Stimulated activated naive CD8-positive, alpha-beta T cell treated with anti-CD3 and anti-CD28 coated beads, Interleukin-15, amount 100 ng/mL, for 72 hours (primary cell): ENCODE results near the gene CLIC6.
"Not testable (repeated sequence)": the region's sequence is repeated elsewhere in the genome, so short reads cannot be mapped to it uniquely, and the experiment has no call there.

Experiments used
- ATAC-seq: fragments of 150-1000 bp; cut with Tn5 transposase; 2 replicates; pipeline ENCODE4 v1.10.0; 2021; ENCODE audit warnings: mild to moderate bottlenecking, moderate library complexity
- DNase-seq, 2 donors: peaks; one replicate each; pipeline ENCODE4 v3.0.0; 2021 to 2022
- H3K27ac Mint-ChIP-seq, 2 donors: one replicate each; pipeline ENCODE4 v1.8.0; 2022; ENCODE audit warnings: mild to moderate bottlenecking in 2 of 2, mixed read lengths in 2 of 2, moderate library complexity in 2 of 2
- H3K27me3 Mint-ChIP-seq: one replicate; pipeline ENCODE4 v1.8.0; 2022; ENCODE audit warnings: mixed read lengths
- H3K4me1 Mint-ChIP-seq: one replicate; pipeline ENCODE4 v1.8.0; 2022; ENCODE audit warnings: mild to moderate bottlenecking, mixed read lengths
- H3K4me3 Mint-ChIP-seq, 2 donors: one replicate each; pipeline ENCODE4 v1.8.0; 2022; ENCODE audit warnings: mild to moderate bottlenecking in 2 of 2, mixed read lengths in 2 of 2, moderate library complexity in 1 of 2
- H3K9me3 Mint-ChIP-seq, 2 donors: one replicate each; pipeline ENCODE4 v1.8.0; 2022; ENCODE audit warnings: mixed read lengths in 2 of 2

CLIC6 gene

DNA sequence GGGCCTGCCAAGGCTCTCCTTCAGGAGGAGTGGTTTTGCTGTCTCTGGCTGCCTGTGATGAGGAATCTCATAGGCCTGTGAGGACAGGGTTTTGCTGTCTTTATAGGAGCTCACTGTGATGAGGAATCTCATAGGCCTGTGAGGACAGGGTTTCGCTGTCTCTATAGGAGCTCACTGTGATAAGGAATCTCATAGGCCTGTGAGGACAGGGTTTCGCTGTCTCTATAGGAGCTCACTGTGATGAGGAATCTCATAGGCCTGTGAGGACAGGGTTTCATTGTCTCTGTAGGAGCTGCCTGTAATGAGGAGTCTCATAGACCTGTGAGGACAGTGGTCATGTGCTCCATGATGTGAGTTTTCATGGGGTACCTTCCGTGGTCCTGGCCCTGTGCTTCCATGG, 29.0 kb downstream of the CLIC6 start:
- H3K4me3 Mint-ChIP-seq, result no peak overlapping the region
- peaks cover 0 to 4% of the 10 kb centered on the region in 2 donors for H3K9me3 Mint-ChIP-seq
- ATAC-seq (no peak), DNase-seq (no peak)
- H3K27ac Mint-ChIP-seq, result no peak overlapping the region
- H3K4me1 Mint-ChIP-seq, result peaks cover 6% of the 10 kb centered on the region
- H3K27me3 Mint-ChIP-seq, result no peaks in the 10 kb centered on the region

DNA sequence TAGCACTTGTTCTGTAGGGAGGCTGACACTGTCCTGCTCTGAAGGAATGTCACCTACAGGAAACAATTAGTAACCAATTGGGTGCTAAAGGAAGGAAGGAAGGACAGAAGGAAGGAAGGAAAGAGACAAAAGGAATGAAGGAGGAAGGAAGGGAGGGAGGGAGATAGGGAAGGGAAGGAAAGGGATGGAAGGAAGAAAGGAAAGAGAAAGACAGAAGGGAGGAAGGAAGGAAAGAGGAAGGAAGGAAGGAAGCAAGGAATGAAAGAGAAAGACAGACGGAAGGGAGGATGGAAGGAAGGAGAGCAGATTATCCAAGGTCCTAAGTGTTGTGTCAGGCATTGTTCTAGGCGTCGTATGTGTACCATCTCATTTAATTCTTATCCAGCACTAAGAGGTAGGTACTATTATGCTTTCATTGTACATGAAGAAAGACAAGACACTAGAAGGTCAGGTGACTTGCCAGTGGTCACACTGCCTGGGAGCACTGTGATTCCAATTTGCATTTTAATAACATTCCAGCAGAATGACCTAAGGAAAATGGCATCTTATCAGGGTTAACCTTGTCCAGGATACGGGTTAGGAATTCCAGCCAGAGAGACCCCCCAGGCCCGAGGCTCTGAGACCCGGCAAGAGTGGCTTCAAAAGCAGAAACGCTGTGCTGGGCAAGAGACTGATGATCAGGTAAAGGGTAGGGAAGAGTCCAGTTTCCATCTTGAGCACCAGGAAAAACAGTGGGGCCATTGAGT, 29.6 kb downstream of the CLIC6 start:
- no peak for DNase-seq
- Mint-ChIP-seq H3K27ac (no peak overlapping the region), H3K27me3 (no peaks in the 10 kb centered on the region), H3K4me1 (peaks cover 3% of the 10 kb centered on the region), H3K9me3 (peaks cover 0 to 4% of the 10 kb centered on the region in 2 donors), H3K4me3 (no peak overlapping the region)
- ATAC-seq, result no peak

DNA sequence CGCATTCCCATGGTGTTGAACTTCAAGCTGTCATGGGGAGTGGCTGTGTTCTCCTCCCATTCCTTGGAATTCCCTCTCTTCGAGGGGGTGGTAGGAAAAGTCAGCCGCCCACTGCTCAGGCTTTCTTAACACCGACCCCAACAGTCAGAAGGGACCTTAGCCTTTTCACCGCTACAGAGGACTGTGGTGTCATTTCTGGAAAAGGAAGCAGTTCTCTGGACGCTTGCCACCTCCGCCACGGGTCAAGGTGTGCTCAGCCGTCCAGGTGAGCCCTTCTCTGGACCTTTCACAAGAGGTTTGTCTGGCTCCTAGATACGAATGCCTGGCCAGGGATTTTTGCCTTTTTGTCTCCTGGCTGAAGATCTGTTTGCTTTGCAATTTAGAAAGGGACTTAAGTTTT, 31.8 kb downstream of the CLIC6 start:
- Mint-ChIP-seq H3K9me3 (no peaks in the 10 kb centered on the region), H3K27me3 (no peaks in the 10 kb centered on the region), H3K4me1 (no peaks in the 10 kb centered on the region), H3K27ac (no peak overlapping the region), H3K4me3 (no peak overlapping the region)
- no peak for ATAC-seq
- DNase-seq, result no peak

DNA sequence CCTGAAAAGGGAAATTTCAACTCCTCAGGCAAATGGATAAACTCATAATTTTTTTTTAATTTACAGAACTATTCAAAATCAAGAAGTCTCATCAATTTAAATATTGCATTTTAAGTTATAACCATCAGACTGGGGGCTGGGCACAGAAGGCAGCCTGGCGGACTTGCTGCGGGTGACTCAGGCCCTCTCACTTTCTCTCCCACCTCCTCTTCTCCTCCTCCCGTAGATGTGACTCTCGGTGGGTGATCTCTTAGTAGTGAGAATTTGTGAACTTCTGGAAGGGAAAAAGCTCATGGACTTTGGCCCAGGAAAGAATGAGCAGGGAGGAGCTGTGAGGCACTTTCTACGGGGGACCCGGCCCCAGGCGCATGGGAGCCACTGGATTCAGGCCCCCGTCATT, 32.9 kb downstream of the CLIC6 start:
- DNase-seq, result no peak
- Mint-ChIP-seq H3K9me3 (no peaks in the 10 kb centered on the region), H3K4me3 (no peak overlapping the region), H3K4me1 (peaks cover 8% of the 10 kb centered on the region), H3K27me3 (peaks cover 7% of the 10 kb centered on the region), H3K27ac (no peak overlapping the region)
- ATAC-seq, result no peak

DNA sequence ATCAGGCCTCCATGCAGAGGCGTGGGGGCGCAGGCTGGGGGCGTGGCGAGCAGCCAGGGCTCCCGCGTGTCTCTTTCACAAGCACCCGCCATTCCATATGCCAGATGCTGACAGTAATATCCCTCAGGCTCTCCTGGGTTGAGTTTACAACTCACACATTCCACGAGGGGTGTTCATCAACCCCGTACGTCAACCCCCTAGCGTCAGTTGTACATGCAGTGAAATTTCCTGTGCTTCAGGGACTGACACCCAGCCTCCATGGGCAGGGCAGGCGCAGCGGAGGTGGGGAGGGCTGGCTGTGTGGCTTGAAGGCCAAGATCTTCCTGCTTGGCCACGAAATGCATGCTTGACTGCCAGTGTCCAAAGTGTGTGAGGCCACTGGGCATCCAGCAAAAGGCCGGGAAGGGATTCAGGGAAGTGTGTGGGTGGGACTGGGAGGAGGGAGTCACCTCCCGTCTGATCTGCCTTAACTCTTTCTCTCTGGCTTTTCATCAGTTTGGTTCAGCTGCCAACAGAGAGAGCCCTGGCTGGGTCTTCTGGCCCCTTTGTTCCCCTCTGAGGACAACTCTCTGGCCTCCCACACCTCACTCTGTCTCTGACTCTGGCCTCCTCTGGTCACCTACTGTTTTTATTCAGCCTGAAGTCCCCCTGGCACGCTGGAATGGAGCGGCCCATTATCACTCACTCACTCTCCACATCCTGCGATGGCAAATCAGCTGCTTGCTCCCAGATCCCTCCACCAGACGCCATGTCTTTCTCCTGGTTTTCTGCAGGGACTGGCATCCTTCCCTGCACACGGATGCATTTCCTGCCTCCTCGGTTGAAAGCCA, 33.8 kb downstream of the CLIC6 start:
- H3K27me3 Mint-ChIP-seq, result peaks cover 7% of the 10 kb centered on the region
- H3K4me1 Mint-ChIP-seq, result peaks cover 16% of the 10 kb centered on the region
- H3K9me3 Mint-ChIP-seq, result no peaks in the 10 kb centered on the region
- no peak for ATAC-seq
- no peak for DNase-seq
- H3K4me3 Mint-ChIP-seq, result no peak overlapping the region
- H3K27ac Mint-ChIP-seq, result no peak overlapping the region

DNA sequence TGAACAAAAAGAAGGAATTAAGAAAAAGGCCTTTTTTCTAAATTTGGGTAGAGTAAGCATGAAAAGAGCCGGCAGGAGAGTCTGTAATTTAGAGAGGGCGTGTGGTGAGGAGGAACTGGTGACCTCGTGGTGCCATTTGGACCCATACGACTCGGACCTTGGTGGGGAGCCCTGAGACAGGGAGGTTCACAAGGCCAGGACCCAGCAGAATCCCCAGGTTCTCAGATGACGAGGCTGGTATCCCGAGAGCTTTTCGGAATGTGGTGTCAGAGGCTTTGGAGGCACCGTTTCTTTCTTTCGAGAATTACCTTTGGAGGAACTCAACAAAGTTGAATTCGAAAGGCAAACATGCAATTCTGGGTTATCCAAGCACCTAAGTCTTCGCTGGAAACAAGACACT, 34.8 kb downstream of the CLIC6 start:
- no peak overlapping the region for H3K4me3 Mint-ChIP-seq
- H3K27ac Mint-ChIP-seq, result no peak overlapping the region
- no peaks in the 10 kb centered on the region for H3K9me3 Mint-ChIP-seq
- ATAC-seq (no peak), DNase-seq (no peak)
- H3K4me1 Mint-ChIP-seq, result peaks cover 26% of the 10 kb centered on the region
- peaks cover 7% of the 10 kb centered on the region for H3K27me3 Mint-ChIP-seq

DNA sequence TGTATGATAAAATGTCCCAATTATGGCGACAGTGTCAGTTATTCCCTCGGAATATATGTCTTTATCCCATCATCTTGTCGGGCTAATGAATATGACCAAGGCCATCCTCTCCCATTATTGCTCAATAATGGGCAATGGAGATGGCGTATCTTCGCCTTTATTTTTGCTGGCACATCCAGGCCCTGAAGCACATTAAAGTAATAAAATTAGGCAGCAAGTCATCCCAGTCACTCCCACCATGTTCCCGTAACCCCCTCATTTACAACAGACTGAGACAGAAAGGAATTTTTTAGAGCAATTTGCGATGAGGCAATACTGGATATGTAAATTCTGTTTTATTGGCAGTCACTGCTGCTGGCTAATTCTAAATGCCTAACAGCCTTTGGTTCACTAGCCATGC, 35.3 kb downstream of the CLIC6 start:
- DNase-seq, result no peak

DNA sequence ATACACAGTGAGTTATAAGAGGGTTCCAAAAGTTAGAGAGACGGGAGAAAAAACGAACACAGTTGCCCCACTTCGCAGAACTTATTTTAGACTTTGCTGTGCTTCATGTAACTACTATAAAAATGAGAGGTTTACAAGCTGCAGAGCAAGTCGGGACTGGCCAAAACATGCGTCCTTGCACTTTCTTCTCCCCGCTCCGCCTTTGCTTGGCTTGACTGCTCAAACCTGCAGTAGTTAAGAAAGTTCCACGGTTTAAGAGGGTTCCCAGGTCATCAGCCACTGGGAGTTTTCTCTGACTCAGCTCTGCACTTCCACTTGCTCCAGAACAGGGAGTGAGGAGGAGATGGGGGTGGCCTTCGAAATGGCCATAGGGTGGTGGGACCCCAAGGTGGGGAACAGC, 36.2 kb downstream of the CLIC6 start:
- Mint-ChIP-seq H3K27ac (no peak overlapping the region), H3K9me3 (no peaks in the 10 kb centered on the region), H3K27me3 (peaks cover 7% of the 10 kb centered on the region), H3K4me3 (no peak overlapping the region), H3K4me1 (peaks cover 29% of the 10 kb centered on the region)
- ATAC-seq (no peak), DNase-seq (no peak)

More for the DNA sequence above, 35.3 kb downstream of the CLIC6 start:
- no peaks in the 10 kb centered on the region for H3K9me3 Mint-ChIP-seq
- H3K27ac Mint-ChIP-seq, result no peak overlapping the region
- ATAC-seq, result no peak
- peaks cover 7% of the 10 kb centered on the region for H3K27me3 Mint-ChIP-seq
- H3K4me3 Mint-ChIP-seq, result no peak overlapping the region
- H3K4me1 Mint-ChIP-seq, result peaks cover 29% of the 10 kb centered on the region

DNA sequence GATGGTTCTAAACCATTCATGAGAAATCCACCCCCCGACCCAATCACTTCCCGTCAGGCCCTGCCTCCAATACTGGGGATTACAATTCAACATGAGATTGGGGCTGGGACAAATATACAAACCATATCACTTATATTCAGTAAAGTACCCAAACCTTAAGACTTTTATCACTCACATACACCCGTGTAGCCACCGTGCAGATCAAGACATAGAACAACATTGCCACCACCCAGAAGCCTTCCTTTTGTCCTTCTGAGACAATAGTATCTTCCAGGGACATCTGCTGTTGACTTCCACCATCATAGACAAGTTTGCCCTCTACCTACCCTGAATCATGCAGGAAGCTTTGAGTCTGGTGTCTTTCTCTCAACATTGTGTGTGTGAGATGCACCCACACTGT, 37.5 kb downstream of the CLIC6 start:
- no peak for ATAC-seq
- no peaks in the 10 kb centered on the region for H3K9me3 Mint-ChIP-seq

DNA sequence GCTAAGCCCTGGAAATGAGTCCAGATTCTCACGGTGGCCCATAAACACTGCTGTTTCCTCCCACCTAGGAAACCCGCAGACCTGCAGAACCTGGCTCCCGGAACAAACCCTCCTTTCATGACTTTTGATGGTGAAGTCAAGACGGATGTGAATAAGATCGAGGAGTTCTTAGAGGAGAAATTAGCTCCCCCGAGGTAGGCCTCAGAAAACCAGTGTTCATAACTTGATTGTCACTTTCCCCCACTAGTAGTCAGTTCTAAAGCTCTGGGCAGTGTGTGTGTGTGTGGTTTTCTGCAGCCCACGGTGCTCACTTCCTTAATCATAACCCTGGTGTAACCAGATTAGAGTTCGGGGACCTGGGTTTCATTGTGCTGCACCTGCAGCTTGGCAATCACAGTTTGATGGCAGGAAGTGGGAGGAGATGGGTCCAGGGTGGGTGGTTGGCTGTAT, 39.1 kb downstream of the CLIC6 start:
- DNase-seq (peak; percentile 47 to 87), ATAC-seq (peak; percentile 99)
- peak overlapping the region; percentile 48 to 60 for H3K4me3 Mint-ChIP-seq
- H3K27me3 Mint-ChIP-seq, result peaks cover 7% of the 10 kb centered on the region
- H3K27ac Mint-ChIP-seq, result peak overlapping the region in 1 of 2 donors; percentile 76
- no peaks in the 10 kb centered on the region for H3K9me3 Mint-ChIP-seq
- peaks cover 29% of the 10 kb centered on the region for H3K4me1 Mint-ChIP-seq

More for the DNA sequence above, 37.5 kb downstream of the CLIC6 start:
- no peak for DNase-seq
- Mint-ChIP-seq H3K4me1 (peaks cover 29% of the 10 kb centered on the region), H3K27me3 (peaks cover 7% of the 10 kb centered on the region), H3K27ac (no peak overlapping the region), H3K4me3 (no peak overlapping the region)

DNA sequence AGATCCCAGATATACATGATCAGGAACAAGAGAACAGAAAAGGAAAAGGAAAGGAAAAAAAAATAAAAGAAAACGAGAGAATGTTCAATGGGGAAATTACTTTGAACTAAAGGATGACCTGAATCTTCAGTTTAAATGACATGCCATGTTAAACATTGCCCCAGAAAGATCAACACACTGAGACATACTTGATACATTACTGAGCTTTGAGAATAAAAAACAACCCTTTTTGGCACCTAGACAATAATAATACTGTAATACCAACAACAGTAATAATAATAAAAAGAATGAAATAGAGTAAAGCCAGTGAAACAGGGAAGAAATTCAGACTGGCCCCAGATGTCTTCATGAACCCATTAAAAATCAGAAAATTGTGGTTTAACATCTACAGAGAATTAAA, 44.8 kb downstream of the CLIC6 start:
- H3K9me3 Mint-ChIP-seq, result no peaks in the 10 kb centered on the region
- peaks cover 12% of the 10 kb centered on the region for H3K27me3 Mint-ChIP-seq
- H3K4me1 Mint-ChIP-seq, result peaks cover 11% of the 10 kb centered on the region
- DNase-seq, result no peak
- ATAC-seq, result no peak
- no peak overlapping the region for H3K27ac Mint-ChIP-seq
- H3K4me3 Mint-ChIP-seq, result no peak overlapping the region

DNA sequence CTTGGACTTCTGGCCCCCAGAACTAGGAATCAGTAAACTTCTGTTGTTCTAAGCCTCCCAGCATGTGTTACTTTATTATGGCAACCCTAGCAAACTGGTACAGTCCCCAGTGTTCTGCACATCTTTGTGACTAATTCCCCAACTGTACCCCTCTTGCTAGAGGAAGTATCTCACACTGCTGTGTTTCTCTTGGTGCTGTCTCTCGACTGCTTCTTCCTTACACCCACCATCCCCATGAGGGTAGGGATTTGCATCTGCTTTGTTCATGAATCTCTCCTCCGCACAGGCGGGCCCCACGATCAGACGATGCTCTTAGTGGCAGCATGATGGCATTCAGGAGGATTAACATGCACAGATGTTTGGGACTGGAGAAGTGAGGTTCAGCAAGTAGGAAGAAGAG, 46.7 kb downstream of the CLIC6 start:
- Mint-ChIP-seq H3K27ac (no peak overlapping the region), H3K9me3 (no peaks in the 10 kb centered on the region), H3K27me3 (peaks cover 12% of the 10 kb centered on the region), H3K4me3 (no peak overlapping the region), H3K4me1 (peaks cover 9% of the 10 kb centered on the region)
- ATAC-seq, result peak; percentile 68
- no peak for DNase-seq

DNA sequence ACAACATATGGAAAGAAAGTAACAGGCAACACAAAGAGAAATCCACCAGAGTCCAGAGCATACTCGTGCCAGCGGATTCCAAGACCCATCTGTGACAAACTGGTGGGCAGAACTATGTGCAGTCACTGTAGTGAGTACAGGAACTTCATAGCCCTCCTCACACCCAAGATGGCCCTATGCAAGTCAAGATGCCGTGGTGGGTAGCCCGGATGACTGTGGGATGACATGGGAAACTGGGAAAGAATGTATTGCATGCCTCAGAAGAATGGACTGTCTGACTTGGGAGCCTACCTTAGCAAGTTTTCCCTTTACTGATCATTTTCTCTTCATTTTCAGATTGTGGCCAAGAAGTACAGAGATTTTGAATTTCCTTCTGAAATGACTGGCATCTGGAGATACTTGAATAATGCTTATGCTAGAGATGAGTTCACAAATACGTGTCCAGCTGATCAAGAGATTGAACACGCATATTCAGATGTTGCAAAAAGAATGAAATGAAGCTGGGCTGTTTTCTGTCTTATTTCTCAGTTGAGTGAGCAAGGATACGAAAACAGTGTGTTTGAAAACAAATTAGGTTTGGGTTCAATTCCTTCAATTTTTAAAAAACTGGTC, 47.3 kb downstream of the CLIC6 start:
- Mint-ChIP-seq H3K4me1 (peaks cover 9% of the 10 kb centered on the region), H3K27ac (no peak overlapping the region), H3K9me3 (no peaks in the 10 kb centered on the region), H3K4me3 (no peak overlapping the region), H3K27me3 (peaks cover 12% of the 10 kb centered on the region)
- DNase-seq (no peak), ATAC-seq (no peak)

DNA sequence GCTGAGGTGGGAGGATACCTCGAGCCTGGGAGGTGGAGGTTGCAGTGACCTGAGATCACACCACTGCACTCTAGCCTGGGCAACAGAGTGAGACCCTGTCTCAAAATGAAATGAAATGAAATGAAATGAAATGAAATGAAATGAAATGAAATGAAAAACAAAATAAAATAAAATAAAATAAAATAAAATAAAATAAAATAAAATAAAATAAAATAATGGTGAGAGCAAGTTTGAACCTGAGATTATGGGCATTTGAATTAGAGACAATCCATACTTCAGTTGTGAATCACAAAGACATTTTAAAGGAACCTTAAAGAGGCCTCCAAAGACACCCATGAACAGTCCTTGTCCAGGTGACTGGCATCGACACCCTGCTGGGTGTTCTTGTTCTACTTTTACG, 49.7 kb downstream of the CLIC6 start:
- not testable (repeated sequence) for DNase-seq, H3K9me3 Mint-ChIP-seq, H3K27ac Mint-ChIP-seq, ATAC-seq, H3K4me3 Mint-ChIP-seq, H3K4me1 Mint-ChIP-seq
- peaks cover 12% of the 10 kb centered on the region for H3K27me3 Mint-ChIP-seq

DNA sequence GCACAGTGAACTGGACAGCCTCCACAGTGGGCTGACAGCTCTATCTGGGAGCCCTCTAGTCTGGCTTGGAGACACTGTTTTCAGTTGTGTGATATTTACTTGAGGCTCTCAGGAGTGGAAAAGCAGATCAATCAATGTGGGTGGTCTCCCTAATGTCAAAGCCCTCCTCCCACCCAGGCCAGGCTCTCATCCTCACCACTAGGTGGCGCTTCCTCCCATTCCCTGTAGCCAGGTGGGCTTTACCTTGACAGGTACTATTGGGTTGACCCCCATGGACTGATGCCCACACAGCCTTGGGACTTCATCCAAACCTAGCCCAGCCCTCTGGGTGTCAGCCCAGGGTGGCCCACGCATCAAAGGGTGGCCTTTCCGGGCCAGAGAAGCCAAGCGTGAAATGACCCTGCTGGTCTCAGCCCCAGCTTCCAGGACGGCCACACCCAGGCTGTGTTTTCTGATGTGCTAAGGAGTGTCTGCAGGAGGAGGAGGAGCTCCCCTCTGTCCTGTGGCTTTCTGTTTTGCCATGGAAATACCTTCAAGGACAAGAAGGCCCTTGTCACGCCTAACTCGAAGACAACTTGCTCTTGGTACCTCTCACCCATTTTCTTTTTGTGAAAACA, 54.0 kb downstream of the CLIC6 start:
- Mint-ChIP-seq H3K4me1 (peaks cover 10% of the 10 kb centered on the region), H3K27me3 (peaks cover 21% of the 10 kb centered on the region), H3K9me3 (no peaks in the 10 kb centered on the region), H3K4me3 (no peak overlapping the region), H3K27ac (no peak overlapping the region)
- ATAC-seq, result no peak
- peak; percentile 28 to 44 for DNase-seq
